HEK293 (cell line): ENCODE data around the gene MRPS10.

Experiments used
- GFI1B ChIP-seq: fragments of 450-650 bp; formaldehyde crosslinking; IDR thresholded peaks from 2 replicates; pipeline ENCODE4 v1.5.1; 2016; ENCODE audit warnings: missing biosample characterization, missing genetic modification characterization
- INSM2 ChIP-seq: fragments of 450-650 bp; formaldehyde crosslinking; IDR thresholded peaks from 2 replicates; pipeline ENCODE4 v1.5.1; 2016; ENCODE audit warnings: missing biosample characterization, missing genetic modification characterization
- KLF9 ChIP-seq: fragments of 450-650 bp; formaldehyde crosslinking; IDR thresholded peaks from 2 replicates; pipeline ENCODE4 v1.5.1; 2016; ENCODE audit warnings: missing biosample characterization, missing genetic modification characterization, low read depth
- YY2 ChIP-seq: fragments of 450-650 bp; formaldehyde crosslinking; IDR thresholded peaks from 2 replicates; pipeline ENCODE4 v1.5.1; 2016; ENCODE audit warnings: missing biosample characterization, missing genetic modification characterization
- ZBTB49 ChIP-seq: fragments of 450-650 bp; formaldehyde crosslinking; IDR thresholded peaks from 2 replicates; pipeline ENCODE4 v1.5.1; 2016; ENCODE audit warnings: missing biosample characterization, missing genetic modification characterization, low read depth
- ZBTB7A ChIP-seq: fragments of 450-650 bp; formaldehyde crosslinking; IDR thresholded peaks from 2 replicates; pipeline ENCODE4 v1.5.1; 2016; ENCODE audit warnings: low read depth, missing biosample characterization, missing genetic modification characterization
- ZEB2 ChIP-seq: fragments of 450-650 bp; formaldehyde crosslinking; IDR thresholded peaks from 2 replicates; pipeline ENCODE4 v1.5.1; 2016; ENCODE audit warnings: missing biosample characterization, missing genetic modification characterization
- ZFP41 ChIP-seq: fragments of 450-650 bp; formaldehyde crosslinking; IDR thresholded peaks from 2 replicates; pipeline ENCODE4 v1.5.1; 2016; ENCODE audit warnings: missing biosample characterization, missing genetic modification characterization, borderline replicate concordance
- ZNF148 ChIP-seq: fragments of 450-650 bp; formaldehyde crosslinking; IDR thresholded peaks from 2 replicates; pipeline ENCODE4 v1.5.0; 2017; ENCODE audit warnings: missing biosample characterization, missing genetic modification characterization, borderline replicate concordance
- ZNF157 ChIP-seq: fragments of 450-650 bp; formaldehyde crosslinking; IDR thresholded peaks from 2 replicates; pipeline ENCODE4 v1.5.1; 2016; ENCODE audit warnings: missing biosample characterization, missing genetic modification characterization
- ZNF280C ChIP-seq: fragments of 450-650 bp; formaldehyde crosslinking; IDR thresholded peaks from 2 replicates; pipeline ENCODE4 v1.5.1; 2016; ENCODE audit warnings: missing biosample characterization, missing genetic modification characterization
- ZNF280D ChIP-seq: fragments of 450-650 bp; formaldehyde crosslinking; IDR thresholded peaks from 2 replicates; pipeline ENCODE4 v1.5.1; 2016; ENCODE audit warnings: missing biosample characterization, missing genetic modification characterization
- ZNF404 ChIP-seq: fragments of 450-650 bp; formaldehyde crosslinking; IDR thresholded peaks from 2 replicates; pipeline ENCODE4 v1.5.1; 2017; ENCODE audit warnings: missing biosample characterization, missing genetic modification characterization
- ZNF518A ChIP-seq: fragments of 450-650 bp; formaldehyde crosslinking; conservative IDR thresholded peaks from 2 replicates; pipeline ENCODE4 v1.5.1; 2016; ENCODE audit warnings: low read depth, missing biosample characterization, missing genetic modification characterization
- ZNF530 ChIP-seq: fragments of 450-650 bp; formaldehyde crosslinking; IDR thresholded peaks from 2 replicates; pipeline ENCODE4 v1.5.1; 2016; ENCODE audit warnings: low read depth, missing biosample characterization, missing genetic modification characterization
- ZNF558 ChIP-seq: fragments of 450-650 bp; formaldehyde crosslinking; IDR thresholded peaks from 2 replicates; pipeline ENCODE4 v1.5.1; 2016; ENCODE audit warnings: missing biosample characterization, missing genetic modification characterization
- ZNF645 ChIP-seq: fragments of 450-650 bp; formaldehyde crosslinking; IDR thresholded peaks from 2 replicates; pipeline ENCODE4; 2016; ENCODE audit warnings: missing biosample characterization, missing genetic modification characterization
- ZNF658 ChIP-seq: fragments of 450-650 bp; formaldehyde crosslinking; IDR thresholded peaks from 2 replicates; pipeline ENCODE4; 2016; ENCODE audit warnings: missing biosample characterization, missing genetic modification characterization
- ZNF785 ChIP-seq: fragments of 450-650 bp; formaldehyde crosslinking; IDR thresholded peaks from 2 replicates; pipeline ENCODE4 v1.5.1; 2016; ENCODE audit warnings: missing biosample characterization, missing genetic modification characterization
- ZNF791 ChIP-seq: fragments of 450-650 bp; formaldehyde crosslinking; IDR thresholded peaks from 2 replicates; pipeline ENCODE4 v1.5.1; 2016; ENCODE audit warnings: missing biosample characterization, missing genetic modification characterization
- ZNF792 ChIP-seq: fragments of 450-650 bp; formaldehyde crosslinking; IDR thresholded peaks from 2 replicates; pipeline ENCODE4 v1.5.1; 2016; ENCODE audit warnings: missing biosample characterization, missing genetic modification characterization
- ZNF843 ChIP-seq: fragments of 450-650 bp; formaldehyde crosslinking; IDR thresholded peaks from 2 replicates; pipeline ENCODE4 v1.5.1; 2016; ENCODE audit warnings: missing biosample characterization, missing genetic modification characterization

The MRPS10 gene

GRCh38 chr6:42210551-42210950 is 7.1 kb downstream of the MRPS10 start (continued):
- TF ChIP-seq ZNF280D (tag by site-specific recombination): no peak
- TF ChIP-seq ZNF645 (tag by site-specific recombination): no peak
- TF ChIP-seq ZNF518A (tag by site-specific recombination): no peak
- 0 out of 2 replicates have a peak, but pooled peaks have one; percentile 28 for TF ChIP-seq INSM2 (tag by site-specific recombination)
- peak; percentile 48; the same call in 1 of the 2 replicates for TF ChIP-seq ZEB2 (tag by site-specific recombination)
- TF ChIP-seq ZFP41 (tag by site-specific recombination): no peak
- TF ChIP-seq ZNF148: 0 out of 2 replicates have a peak, but pooled peaks have one; percentile 74
- peak; percentile 80 for TF ChIP-seq ZNF843 (tag by site-specific recombination)
- TF ChIP-seq KLF9 (tag by site-specific recombination): no peak
- TF ChIP-seq ZNF280C (tag by site-specific recombination): no peak
- TF ChIP-seq ZNF404: 0 out of 2 replicates have a peak, but pooled peaks have one; percentile 36
- no peak for TF ChIP-seq ZBTB49
- TF ChIP-seq ZNF530 (tag by site-specific recombination): no peak
- no peak for TF ChIP-seq ZNF791 (tag by site-specific recombination)
- no peak for TF ChIP-seq ZNF792 (tag by site-specific recombination)
- peak; percentile 71 for TF ChIP-seq YY2 (tag by site-specific recombination)
- TF ChIP-seq ZBTB7A (tag by site-specific recombination): no peak
- TF ChIP-seq GFI1B (tag by site-specific recombination): peak; percentile 71; the same call in 1 of the 2 replicates
- TF ChIP-seq ZNF658 (tag by site-specific recombination): no peak
- 0 out of 2 replicates have a peak, but pooled peaks have one; percentile 29 for TF ChIP-seq ZNF558
- no peak for TF ChIP-seq ZNF157 (tag by site-specific recombination)
- no peak for TF ChIP-seq ZNF785 (tag by site-specific recombination)
